IMR-90 (cell line): ENCODE measurements around the gene GTF2H1.

Experiments
- CHD1 ChIP-seq: IDR thresholded peaks from 2 replicates; pipeline ENCODE4 v1.6.1; 2012; ENCODE audit warnings: low read depth, low read length, improper control_type of control experiment
- POLR2A ChIP-seq: IDR thresholded peaks from 2 replicates; pipeline ENCODE4 v1.6.1; 2012; ENCODE audit warnings: mild to moderate bottlenecking, low read depth, low read length
- TF ChIP-seq, protein P1 (sequence below): conservative IDR thresholded peaks from 2 replicates; pipeline ENCODE4 v1.5.1; 2012; ENCODE audit warnings: mild to moderate bottlenecking, low read depth, low read length, improper control_type of control experiment
- TF ChIP-seq, protein P2 (sequence below): fragments of 150-350 bp; IDR thresholded peaks from 2 replicates; pipeline ENCODE4 v1.6.1; 2017; ENCODE audit warnings: mild to moderate bottlenecking, antibody characterized with exemption, low read length, low read depth
- TF ChIP-seq, protein P3 (sequence below): fragments of 150-350 bp; IDR thresholded peaks from 2 replicates; pipeline ENCODE4 v1.6.1; 2016; ENCODE audit warnings: low read depth, mild to moderate bottlenecking, low read length, moderate library complexity, borderline replicate concordance

DNA sequence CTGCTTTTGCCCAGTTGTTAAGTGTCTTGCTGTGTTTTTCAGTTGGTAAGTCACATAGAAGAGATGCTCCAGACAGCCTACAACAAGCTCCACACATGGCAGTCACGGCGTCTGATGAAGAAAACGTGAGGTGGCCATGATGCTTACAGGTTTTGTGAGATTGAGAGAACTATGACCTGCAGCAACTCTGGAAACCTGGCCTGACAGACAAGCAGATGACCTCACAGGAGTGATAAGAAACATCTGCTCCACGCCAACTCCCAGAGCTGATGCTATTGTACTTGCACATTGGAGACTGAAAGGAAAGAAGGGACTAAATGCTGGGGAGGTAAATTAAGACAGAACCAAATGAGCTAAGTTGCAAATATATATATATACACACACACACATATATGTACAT, 43.4 kb downstream of the GTF2H1 start:
- TF ChIP-seq CHD1 (no peak), POLR2A (no peak)
- TF ChIP-seq, protein P1, sequence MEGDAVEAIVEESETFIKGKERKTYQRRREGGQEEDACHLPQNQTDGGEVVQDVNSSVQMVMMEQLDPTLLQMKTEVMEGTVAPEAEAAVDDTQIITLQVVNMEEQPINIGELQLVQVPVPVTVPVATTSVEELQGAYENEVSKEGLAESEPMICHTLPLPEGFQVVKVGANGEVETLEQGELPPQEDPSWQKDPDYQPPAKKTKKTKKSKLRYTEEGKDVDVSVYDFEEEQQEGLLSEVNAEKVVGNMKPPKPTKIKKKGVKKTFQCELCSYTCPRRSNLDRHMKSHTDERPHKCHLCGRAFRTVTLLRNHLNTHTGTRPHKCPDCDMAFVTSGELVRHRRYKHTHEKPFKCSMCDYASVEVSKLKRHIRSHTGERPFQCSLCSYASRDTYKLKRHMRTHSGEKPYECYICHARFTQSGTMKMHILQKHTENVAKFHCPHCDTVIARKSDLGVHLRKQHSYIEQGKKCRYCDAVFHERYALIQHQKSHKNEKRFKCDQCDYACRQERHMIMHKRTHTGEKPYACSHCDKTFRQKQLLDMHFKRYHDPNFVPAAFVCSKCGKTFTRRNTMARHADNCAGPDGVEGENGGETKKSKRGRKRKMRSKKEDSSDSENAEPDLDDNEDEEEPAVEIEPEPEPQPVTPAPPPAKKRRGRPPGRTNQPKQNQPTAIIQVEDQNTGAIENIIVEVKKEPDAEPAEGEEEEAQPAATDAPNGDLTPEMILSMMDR: no peak
- TF ChIP-seq, protein P2, sequence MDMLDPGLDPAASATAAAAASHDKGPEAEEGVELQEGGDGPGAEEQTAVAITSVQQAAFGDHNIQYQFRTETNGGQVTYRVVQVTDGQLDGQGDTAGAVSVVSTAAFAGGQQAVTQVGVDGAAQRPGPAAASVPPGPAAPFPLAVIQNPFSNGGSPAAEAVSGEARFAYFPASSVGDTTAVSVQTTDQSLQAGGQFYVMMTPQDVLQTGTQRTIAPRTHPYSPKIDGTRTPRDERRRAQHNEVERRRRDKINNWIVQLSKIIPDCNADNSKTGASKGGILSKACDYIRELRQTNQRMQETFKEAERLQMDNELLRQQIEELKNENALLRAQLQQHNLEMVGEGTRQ: no peak
- TF ChIP-seq, protein P3, sequence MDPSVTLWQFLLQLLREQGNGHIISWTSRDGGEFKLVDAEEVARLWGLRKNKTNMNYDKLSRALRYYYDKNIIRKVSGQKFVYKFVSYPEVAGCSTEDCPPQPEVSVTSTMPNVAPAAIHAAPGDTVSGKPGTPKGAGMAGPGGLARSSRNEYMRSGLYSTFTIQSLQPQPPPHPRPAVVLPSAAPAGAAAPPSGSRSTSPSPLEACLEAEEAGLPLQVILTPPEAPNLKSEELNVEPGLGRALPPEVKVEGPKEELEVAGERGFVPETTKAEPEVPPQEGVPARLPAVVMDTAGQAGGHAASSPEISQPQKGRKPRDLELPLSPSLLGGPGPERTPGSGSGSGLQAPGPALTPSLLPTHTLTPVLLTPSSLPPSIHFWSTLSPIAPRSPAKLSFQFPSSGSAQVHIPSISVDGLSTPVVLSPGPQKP: no peak
